Gastroesophageal sphincter (tissue), 4 donors: Measurements from ENCODE around the gene UBQLN2. TPM values are rescaled to one million over a fixed set of nuclear protein-coding genes. Genes with fewer than 3 reads are reported as not detected.
"Not testable (repeated sequence)": the region's sequence is repeated elsewhere in the genome, so short reads cannot be mapped to it uniquely, and the experiment has no call there.

Experiments
- ATAC-seq: fragments of 150-250 bp; one replicate; pipeline ENCODE4 v1.9.1; 2016; ENCODE audit warnings: mild to moderate bottlenecking, moderate library complexity
- H3K27ac ChIP-seq, 4 donors: fragments of 200-600 bp; sonication (generic) in 3 of 4; 1 replicate in 3 of 4; 2 replicates in 1 of 4; pipeline ENCODE4 v1.5.1; 2016 to 2019
- H3K27me3 ChIP-seq: fragments of 200-600 bp; sonication (generic); one replicate; pipeline ENCODE4 v1.5.1; 2019
- H3K36me3 ChIP-seq, 2 donors: fragments of 200-600 bp; sonication (generic); one replicate each; pipeline ENCODE4 v1.5.1; 2019; ENCODE audit warnings: control low read depth in 1 of 2
- H3K4me1 ChIP-seq, 3 donors: fragments of 200-600 bp; sonication (generic); 1 replicate in 2 of 3; 2 replicates in 1 of 3; pipeline ENCODE4 v1.5.1; 2016 to 2019; ENCODE audit warnings: control low read depth in 2 of 3
- H3K4me3 ChIP-seq, 2 donors: fragments of 200-600 bp; sonication (generic); one replicate each; pipeline ENCODE4 v1.5.1; 2019; ENCODE audit warnings: mild to moderate bottlenecking in 1 of 2, moderate library complexity in 1 of 2
- H3K9me3 ChIP-seq, 3 donors: fragments of 200-600 bp; sonication (generic); one replicate each; pipeline ENCODE4 v1.5.1; 2017 to 2019; ENCODE audit warnings: control low read depth in 2 of 3
- EP300 ChIP-seq: sonication (generic); formaldehyde crosslinking; IDR thresholded peaks from one replicate; pipeline ENCODE4 v1.6.1; 2017; ENCODE audit warnings: antibody characterized with exemption, mild to moderate bottlenecking
- POLR2A ChIP-seq, 2 donors: fragments of 450-650 bp; IDR thresholded peaks; one replicate each; pipeline ENCODE4 v1.6.1; 2017; ENCODE audit warnings: antibody characterized with exemption in 2 of 2, mild to moderate bottlenecking in 2 of 2, moderate library complexity in 1 of 2
- POLR2AphosphoS5 ChIP-seq: sonication (generic); formaldehyde crosslinking; IDR thresholded peaks from one replicate; pipeline ENCODE4 v1.6.1; 2017; ENCODE audit warnings: antibody characterized with exemption
- WGBS, 2 donors: methylation state at CpG; one replicate each; pipeline ENCODE4 v1.1.5; 2018; ENCODE audit warnings: low coverage in 1 of 2; 5-methylcytosine and 5-hydroxymethylcytosine counted together
- total RNA-seq, 4 donors: library from RNA; depleted of rRNA; stranded (reverse); fragments of >200 nt; gene quantifications; one replicate each; pipeline ENCODE4 v1.1.0, GENCODE V29; 2016
- TF ChIP-seq, protein P1 (sequence below), 4 experiments: fragments of 200-600 bp in 2 of 4; fragments of 450-650 bp in 2 of 4; sonication (generic) in 1 of 4; IDR thresholded peaks; one replicate each; pipeline ENCODE4 v1.5.1; 2017 to 2019; ENCODE audit warnings: antibody characterized with exemption in 4 of 4, mild to moderate bottlenecking in 2 of 4, moderate library complexity in 2 of 4

The UBQLN2 gene
- total RNA-seq, 4 donors from 2014 or later: 24.7 to 40.6 (median 32.0) TPM

DNA sequence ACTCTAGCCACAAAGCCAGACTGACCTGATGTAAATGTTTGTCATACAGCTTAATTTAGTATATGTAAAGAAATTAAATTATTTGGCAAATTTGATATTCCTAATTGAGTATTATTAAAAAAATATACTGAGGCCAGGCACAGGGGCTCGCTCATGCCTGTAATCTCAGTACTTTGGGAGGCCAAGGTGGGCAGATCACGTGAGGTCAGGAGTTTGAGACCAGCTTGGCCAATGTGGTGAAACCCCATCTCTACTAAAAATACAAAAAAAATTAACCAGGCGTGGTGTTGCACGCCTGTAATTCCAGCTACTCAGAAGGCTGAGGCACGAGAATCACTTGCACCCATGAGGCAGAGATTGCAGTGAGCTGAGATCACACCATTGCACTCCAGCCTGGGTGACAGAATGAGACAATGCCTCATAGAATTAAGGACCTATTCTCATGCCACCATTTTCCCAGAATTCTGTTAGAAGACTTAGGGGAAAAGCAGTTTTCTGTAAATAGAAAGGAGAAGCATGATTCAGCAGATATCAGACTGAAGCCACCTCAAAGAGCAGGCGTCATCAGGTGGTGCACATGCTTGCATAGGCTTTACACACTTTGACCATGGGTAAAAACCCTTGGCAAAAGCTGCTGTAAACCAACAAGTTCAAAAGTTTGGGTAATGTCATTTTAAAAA, 6.1 kb downstream of the UBQLN2 start:
- peaks cover 0 to 40% (median 0%) of the 10 kb centered on the region in 3 donors for H3K4me1 ChIP-seq
- no peak for TF ChIP-seq POLR2AphosphoS5
- TF ChIP-seq, protein P1, sequence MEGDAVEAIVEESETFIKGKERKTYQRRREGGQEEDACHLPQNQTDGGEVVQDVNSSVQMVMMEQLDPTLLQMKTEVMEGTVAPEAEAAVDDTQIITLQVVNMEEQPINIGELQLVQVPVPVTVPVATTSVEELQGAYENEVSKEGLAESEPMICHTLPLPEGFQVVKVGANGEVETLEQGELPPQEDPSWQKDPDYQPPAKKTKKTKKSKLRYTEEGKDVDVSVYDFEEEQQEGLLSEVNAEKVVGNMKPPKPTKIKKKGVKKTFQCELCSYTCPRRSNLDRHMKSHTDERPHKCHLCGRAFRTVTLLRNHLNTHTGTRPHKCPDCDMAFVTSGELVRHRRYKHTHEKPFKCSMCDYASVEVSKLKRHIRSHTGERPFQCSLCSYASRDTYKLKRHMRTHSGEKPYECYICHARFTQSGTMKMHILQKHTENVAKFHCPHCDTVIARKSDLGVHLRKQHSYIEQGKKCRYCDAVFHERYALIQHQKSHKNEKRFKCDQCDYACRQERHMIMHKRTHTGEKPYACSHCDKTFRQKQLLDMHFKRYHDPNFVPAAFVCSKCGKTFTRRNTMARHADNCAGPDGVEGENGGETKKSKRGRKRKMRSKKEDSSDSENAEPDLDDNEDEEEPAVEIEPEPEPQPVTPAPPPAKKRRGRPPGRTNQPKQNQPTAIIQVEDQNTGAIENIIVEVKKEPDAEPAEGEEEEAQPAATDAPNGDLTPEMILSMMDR (IDR thresholded peaks at IDR 0.05): no peak
- no peak for TF ChIP-seq EP300
- TF ChIP-seq POLR2A (IDR thresholded peaks at IDR 0.05): no peak
- no peaks in the 10 kb centered on the region for H3K27me3 ChIP-seq
- no peak overlapping the region for H3K27ac ChIP-seq
- no peak overlapping the region for H3K4me3 ChIP-seq
- WGBS, 2 donors: 66 to 88% methylated on average over 1 to 5 of the region's 6 CpGs
- no peaks in the 10 kb centered on the region for H3K36me3 ChIP-seq
- no peak for ATAC-seq
- no peaks in the 10 kb centered on the region for H3K9me3 ChIP-seq

DNA sequence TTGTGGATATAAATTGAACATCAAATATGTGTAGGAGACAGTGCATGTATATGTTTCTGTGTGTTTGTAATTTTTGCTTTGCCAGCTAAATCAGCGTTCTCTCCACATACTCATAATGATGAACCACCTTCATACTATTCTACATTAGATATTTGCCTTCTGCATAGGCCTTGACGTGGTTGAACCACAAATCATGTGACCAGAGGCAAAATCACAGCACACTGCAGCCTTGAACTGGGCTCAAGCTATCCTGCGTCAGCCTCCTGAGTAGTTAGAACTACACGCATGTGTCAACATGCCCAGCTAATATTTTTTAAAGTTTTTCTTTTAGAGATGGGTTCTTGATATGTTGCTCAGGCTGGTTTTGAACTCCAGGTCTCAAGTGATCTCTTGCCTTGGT, 9.5 kb downstream of the UBQLN2 start:
- TF ChIP-seq POLR2A (IDR thresholded peaks at IDR 0.05) (no peak), POLR2AphosphoS5 (no peak)
- no peaks in the 10 kb centered on the region for H3K9me3 ChIP-seq
- no peak overlapping the region for H3K4me3 ChIP-seq
- no peaks in the 10 kb centered on the region for H3K36me3 ChIP-seq
- H3K4me1 ChIP-seq: peaks cover 0 to 10% (median 0%) of the 10 kb centered on the region in 3 donors
- 74 to 76% methylated on average over 3 of the region's 4 CpGs for WGBS, 2 donors
- H3K27ac ChIP-seq: no peak overlapping the region
- H3K27me3 ChIP-seq: no peaks in the 10 kb centered on the region
- ATAC-seq: no peak

DNA sequence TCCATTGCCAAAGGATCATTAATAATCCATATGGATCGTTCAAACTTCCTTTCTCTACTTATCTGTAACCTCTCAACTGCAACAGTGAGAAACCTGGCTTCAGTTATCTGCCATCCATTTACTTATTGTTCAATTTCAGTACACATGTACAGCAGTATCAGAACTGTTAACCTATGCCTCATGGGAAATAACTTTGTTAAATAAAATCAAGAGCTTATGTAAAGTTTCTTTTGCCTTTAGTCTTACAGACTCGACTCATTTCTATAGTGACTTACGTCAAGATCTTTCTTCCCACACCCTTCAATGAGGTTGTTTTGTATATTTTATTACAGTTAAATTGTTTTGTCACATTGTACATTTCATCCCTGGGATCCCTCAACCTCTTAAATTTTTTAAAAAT, 11.4 kb downstream of the UBQLN2 start:
- WGBS, 2 donors: 62 to 80% methylated on average over 1 to 3 of the region's 3 CpGs
- TF ChIP-seq POLR2A (IDR thresholded peaks at IDR 0.05) (no peak), POLR2AphosphoS5 (no peak)
- TF ChIP-seq, protein P1 (IDR thresholded peaks at IDR 0.05): no peak
- H3K4me3 ChIP-seq: no peak overlapping the region
- H3K27me3 ChIP-seq: no peaks in the 10 kb centered on the region
- no peaks in the 10 kb centered on the region for H3K9me3 ChIP-seq
- no peaks in the 10 kb centered on the region for H3K4me1 ChIP-seq
- H3K36me3 ChIP-seq: no peaks in the 10 kb centered on the region
- no peak overlapping the region for H3K27ac ChIP-seq
- no peak for ATAC-seq

DNA sequence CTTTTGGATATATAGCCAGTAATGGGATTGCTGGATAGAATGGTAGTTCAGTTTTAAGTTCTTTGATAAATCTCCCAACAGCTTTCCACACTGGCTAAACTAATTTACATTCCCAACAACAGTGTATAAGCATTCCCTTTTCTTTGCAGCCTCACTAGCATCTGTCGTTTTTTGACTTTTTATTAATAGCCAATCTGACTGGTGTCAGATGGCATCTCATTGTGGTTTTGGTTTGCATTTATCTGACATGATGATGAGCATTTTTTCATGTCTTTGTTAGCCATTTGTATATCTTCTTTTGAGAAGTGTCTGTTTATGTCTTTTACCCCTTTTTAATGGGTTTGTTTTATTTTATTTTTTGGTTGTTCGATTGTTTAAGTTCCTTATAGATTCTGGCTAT, 13.3 kb downstream of the UBQLN2 start:
- no peaks in the 10 kb centered on the region for H3K9me3 ChIP-seq
- H3K27me3 ChIP-seq: no peaks in the 10 kb centered on the region
- WGBS, 2 donors: 66 to 86% methylated on average over 1 to 2 of the region's 2 CpGs
- no peak for ATAC-seq
- no peak overlapping the region for H3K27ac ChIP-seq
- no peaks in the 10 kb centered on the region for H3K36me3 ChIP-seq
- TF ChIP-seq EP300 (no peak), POLR2A (IDR thresholded peaks at IDR 0.05) (no peak), POLR2AphosphoS5 (no peak)
- TF ChIP-seq, protein P1 (IDR thresholded peaks at IDR 0.05): no peak
- no peaks in the 10 kb centered on the region for H3K4me1 ChIP-seq
- no peak overlapping the region for H3K4me3 ChIP-seq

DNA sequence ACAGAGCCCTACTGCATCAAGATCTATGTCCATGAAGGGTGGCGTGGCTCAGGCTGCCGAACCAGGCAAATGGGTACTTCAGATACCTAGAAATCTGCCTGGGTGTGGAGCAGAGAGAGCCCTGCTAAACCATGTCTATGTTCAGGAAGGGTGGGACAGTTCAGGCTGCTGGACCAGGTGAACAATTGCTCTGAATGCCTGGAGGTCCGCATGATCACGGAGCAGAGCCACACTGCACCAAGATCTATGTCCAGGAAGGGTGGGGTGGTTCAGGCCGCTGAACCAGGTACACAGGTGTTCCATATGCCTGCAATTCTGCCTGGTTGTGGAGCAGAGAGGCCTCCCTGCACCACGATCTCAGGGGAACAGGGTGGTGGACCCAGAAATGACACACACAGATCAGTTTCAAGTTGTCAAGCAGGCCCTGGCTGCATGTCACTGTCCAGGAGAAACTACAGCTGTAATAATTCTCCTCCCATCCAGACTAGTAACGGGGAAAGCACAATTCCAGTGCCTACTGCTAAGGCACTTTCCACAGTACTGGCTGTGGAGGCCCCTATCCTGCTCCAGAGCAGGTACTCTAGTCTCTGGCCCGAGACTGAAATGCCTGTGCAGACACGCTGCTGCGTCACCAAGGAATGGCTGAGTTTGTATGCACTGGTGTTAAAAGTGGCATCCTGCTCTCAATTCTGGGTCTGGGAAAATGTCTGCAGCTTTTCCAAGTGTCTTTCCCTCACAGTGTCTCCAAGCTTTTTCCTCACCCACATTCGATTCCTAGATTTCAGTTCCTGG, 25.2 kb downstream of the UBQLN2 start:
- Histone ChIP-seq H3K27ac (no peak overlapping the region), H3K4me1 (no peaks in the 10 kb centered on the region), H3K27me3 (no peaks in the 10 kb centered on the region), H3K9me3 (no peaks in the 10 kb centered on the region), H3K4me3 (no peak overlapping the region), H3K36me3 (no peaks in the 10 kb centered on the region)
- no peak for ATAC-seq
- WGBS, 2 donors: 50 to 89% methylated on average over 1 of the region's 11 CpGs
- TF ChIP-seq POLR2A (IDR thresholded peaks at IDR 0.05) (no peak), EP300 (no peak), POLR2AphosphoS5 (no peak)
- TF ChIP-seq, protein P1 (IDR thresholded peaks at IDR 0.05): no peak

DNA sequence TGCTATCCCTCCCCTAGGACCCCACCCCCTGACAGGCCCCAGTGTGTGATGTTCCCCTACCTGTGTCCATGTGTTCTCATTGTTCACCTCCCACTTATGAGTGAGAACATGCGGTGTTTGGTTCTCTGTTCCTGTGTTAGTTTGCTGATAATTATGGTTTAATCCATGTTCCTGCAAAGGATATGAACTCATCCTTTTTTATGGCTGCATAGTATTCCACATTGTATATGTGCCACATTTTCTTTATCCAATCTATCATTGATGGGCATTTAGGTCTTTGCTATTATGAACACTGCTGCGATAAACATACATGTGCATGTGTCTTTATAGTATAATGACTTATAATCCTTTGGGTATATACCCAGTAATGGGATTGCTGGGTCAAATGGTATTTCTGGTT, 28.4 kb downstream of the UBQLN2 start:
- H3K36me3 ChIP-seq, H3K4me3 ChIP-seq, H3K27ac ChIP-seq, H3K9me3 ChIP-seq, H3K4me1 ChIP-seq, H3K27me3 ChIP-seq, ATAC-seq: not testable (repeated sequence)
- 79 to 100% methylated on average over 1 to 2 of the region's 2 CpGs for WGBS, 2 donors
